BJ (cell line): ENCODE results near the gene NTF3. TPM values are rescaled to one million over a fixed set of nuclear protein-coding genes. Genes with fewer than 3 reads are reported as not detected.

Experiments used
- CTCF ChIA-PET: fragments of 350-600 bp; formaldehyde crosslinking; extraction: SDS; loops from one replicate; lab custom pipeline; 2021; ENCODE audit warnings: antibody characterized with exemption, inconsistent platforms; lab: Yijun Ruan, JAX
- POLR2A ChIA-PET: fragments of 300-600 bp; sonication (Branson Sonifier 250); formaldehyde crosslinking; extraction: SDS; loops from one replicate; lab custom pipeline; 2021; ENCODE audit warnings: antibody characterized with exemption; lab: Charles Lee
- DNase-seq: peaks from one replicate; pipeline ENCODE4 v3.0.0-alpha.2; 2011; ENCODE audit warnings: low read depth
- H3K27me3 ChIP-seq: 2 replicates; pipeline ENCODE4 v1.6.0; 2011; ENCODE audit warnings: low read length; ENCODE audit not compliant: control insufficient read depth, insufficient read depth
- H3K36me3 ChIP-seq: 2 replicates; pipeline ENCODE4 v1.5.1; 2011; ENCODE audit warnings: low read length; ENCODE audit not compliant: control insufficient read depth, insufficient read depth
- H3K4me3 ChIP-seq: 2 replicates; pipeline ENCODE4 v1.5.1; 2011; ENCODE audit warnings: low read depth, mild to moderate bottlenecking, control low read depth, low read length
- CTCF ChIP-seq: IDR thresholded peaks from 2 replicates; pipeline ENCODE4 v1.5.1; 2011; ENCODE audit warnings: low read depth, mild to moderate bottlenecking, control low read depth, inconsistent platforms, low read length, moderate library complexity; ENCODE audit not compliant: insufficient read depth
- polyA plus RNA-seq: library from polyadenylated mRNA; depleted of rRNA; stranded (reverse); fragments of >200 nt; gene quantifications from 2 replicates; pipeline ENCODE4 v1.2.3, GENCODE V29; 2011

Gene NTF3
- polyA plus RNA-seq, 1 experiment = 12.5 TPM

DNA sequence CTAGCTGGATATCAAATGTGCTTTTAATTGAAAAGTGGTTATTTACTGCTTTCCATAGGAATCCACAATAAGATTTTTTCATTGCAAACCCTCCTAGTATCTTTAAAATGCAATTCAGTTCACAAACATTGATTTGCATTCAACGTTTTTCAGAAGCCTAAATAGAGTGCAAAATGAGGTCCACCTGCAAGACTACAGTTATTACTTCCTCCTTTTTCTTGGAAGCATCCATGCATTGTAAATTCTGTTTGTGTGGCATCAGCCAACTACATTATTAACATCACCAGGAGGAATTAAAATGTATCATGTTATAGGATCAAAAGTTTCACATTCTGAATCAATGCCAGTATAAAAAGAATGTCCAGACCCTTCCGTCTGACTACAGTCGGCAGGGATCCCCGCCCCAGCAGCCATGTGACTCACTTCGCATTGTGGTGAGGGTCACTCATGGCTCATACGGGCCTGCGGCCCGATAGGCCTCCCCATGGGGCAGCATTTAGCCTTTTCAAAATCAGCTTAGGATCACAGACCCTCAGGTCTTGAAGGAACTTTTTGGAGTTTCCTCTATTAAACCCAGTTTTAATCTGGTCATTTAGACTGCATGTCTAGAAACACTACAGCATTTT is 46.3 kb downstream of the NTF3 start:
- no peak for DNase-seq
- no peaks in the 10 kb centered on the region for H3K36me3 ChIP-seq
- H3K27me3 ChIP-seq = no peaks in the 10 kb centered on the region
- TF ChIP-seq CTCF = no peak
- ChIA-PET CTCF (interaction anchor here (1.1 to 2.2 kb wide), 3 partner anchors 33 to 170 kb away, joined by 3 to 6 read pairs (median 3); no protein-coding TSS in a partner anchor), POLR2A (interaction anchor here (0.7 kb wide), 1 partner anchor 364 kb away, joined by 3 read pairs; no protein-coding TSS in a partner anchor)
- no peak overlapping the region for H3K4me3 ChIP-seq

DNA sequence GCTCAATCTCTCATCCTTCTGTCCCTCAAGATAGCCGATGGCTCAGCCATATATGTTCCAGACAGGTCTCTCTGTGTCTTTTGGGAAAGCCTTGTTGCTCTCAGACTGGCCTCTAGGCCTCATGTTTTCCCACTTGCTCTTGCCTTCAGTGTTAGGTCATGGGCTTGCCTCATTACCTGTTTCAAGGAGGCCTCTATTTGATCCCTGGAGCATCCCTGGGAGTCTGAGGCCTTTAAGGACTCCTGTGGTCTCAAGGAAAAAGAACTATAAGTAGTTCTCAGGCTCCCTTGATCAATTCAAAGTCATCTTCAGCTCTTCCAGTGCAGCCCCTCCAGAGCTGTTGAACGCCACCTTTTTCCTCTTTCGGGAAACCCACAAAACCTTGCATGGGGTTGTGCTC is 47.9 kb downstream of the NTF3 start:
- ChIA-PET POLR2A (no interaction called here), CTCF (interaction anchor here (1.3 to 2.2 kb wide), 3 partner anchors 18 to 37 kb away, joined by 3 to 6 read pairs (median 6); no protein-coding TSS in a partner anchor)
- Histone ChIP-seq H3K36me3 (no peaks in the 10 kb centered on the region), H3K27me3 (no peaks in the 10 kb centered on the region), H3K4me3 (no peak overlapping the region)
- DNase-seq = no peak
- no peak for TF ChIP-seq CTCF

GRCh38 chr12:5480218-5480937 is 48.5 kb downstream of the NTF3 start:
- no peak for DNase-seq
- Histone ChIP-seq H3K36me3 (no peaks in the 10 kb centered on the region), H3K27me3 (no peaks in the 10 kb centered on the region), H3K4me3 (no peak overlapping the region)
- ChIA-PET CTCF (interaction anchor here (0.6 to 1.8 kb wide), 3 partner anchors 17 to 855 kb away, joined by 3 to 6 read pairs (median 3); no protein-coding TSS in a partner anchor), POLR2A (interaction anchor here (0.6 kb wide), 3 partner anchors 11 to 322 kb away, joined by 5 to 9 read pairs (median 7); partner anchors contain the start of gene NTF3)
- no peak for TF ChIP-seq CTCF

GRCh38 chr12:5480938-5481303 is 49.0 kb downstream of the NTF3 start:
- DNase-seq = no peak
- ChIA-PET CTCF (interaction anchor here (0.6 to 1.8 kb wide), 3 partner anchors 17 to 854 kb away, joined by 3 to 6 read pairs (median 3); no protein-coding TSS in a partner anchor), POLR2A (interaction anchor here (0.6 kb wide), 1 partner anchor 321 kb away, joined by 9 read pairs; no protein-coding TSS in a partner anchor)
- H3K36me3 ChIP-seq = no peaks in the 10 kb centered on the region
- TF ChIP-seq CTCF = no peak
- H3K4me3 ChIP-seq = no peak overlapping the region
- H3K27me3 ChIP-seq = no peaks in the 10 kb centered on the region

GRCh38 chr12:5481645-5482044 is 49.7 kb downstream of the NTF3 start:
- Histone ChIP-seq H3K36me3 (no peaks in the 10 kb centered on the region), H3K4me3 (no peak overlapping the region), H3K27me3 (no peaks in the 10 kb centered on the region)
- POLR2A ChIA-PET = no interaction called here
- no peak for DNase-seq
- TF ChIP-seq CTCF = no peak
- CTCF ChIA-PET = no interaction called here
